GM19023 (cell line): ENCODE results near the gene PCDHA3.
"Not testable (repeated sequence)": the region's sequence is repeated elsewhere in the genome, so short reads cannot be mapped to it uniquely, and the experiment has no call there.

Experiments used
- ATAC-seq: cut with Tn5 transposase; IDR thresholded peaks from one replicate; pipeline ENCODE4 v1.9.1; 2021; ENCODE audit warnings: mild to moderate bottlenecking, moderate library complexity; ENCODE audit not compliant: unreplicated experiment

The PCDHA3 gene

DNA sequence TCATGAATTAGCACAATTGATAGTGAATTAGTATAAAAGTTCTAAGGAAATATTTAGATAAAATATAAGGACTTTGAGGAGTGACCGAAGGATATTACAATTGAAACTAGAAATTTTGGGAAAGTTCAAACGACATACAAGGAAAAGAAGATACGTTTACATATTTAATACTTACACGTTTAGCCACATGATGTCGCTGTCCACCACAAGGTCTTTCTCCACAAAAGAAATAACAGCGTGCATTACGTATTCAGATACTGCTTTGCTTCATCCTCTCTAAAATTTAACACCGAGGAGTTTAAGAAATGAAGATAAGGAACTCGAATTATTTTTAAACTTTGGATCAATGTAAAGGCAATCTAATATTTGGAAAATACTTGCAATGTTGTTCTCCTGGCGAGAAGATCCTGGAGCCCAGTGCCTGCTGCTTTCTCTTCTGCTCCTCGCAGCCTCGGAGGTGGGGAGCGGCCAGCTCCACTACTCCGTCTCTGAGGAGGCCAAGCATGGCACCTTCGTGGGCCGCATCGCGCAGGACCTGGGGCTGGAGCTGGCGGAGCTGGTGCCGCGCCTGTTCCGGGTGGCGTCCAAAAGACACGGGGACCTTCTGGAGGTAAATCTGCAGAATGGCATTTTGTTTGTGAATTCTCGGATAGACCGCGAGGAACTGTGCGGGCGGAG lies at the start of gene PCDHA3:
Gene PCDHA3 (plus strand): TSS at position 242 of the 678 bp plus-strand sequence.
- no peak for ATAC-seq

- ATAC-seq, result no peak
Observed at GRCh38 chr5:140753561-140753960, 47.3 kb upstream of the PCDHA3 start.

DNA sequence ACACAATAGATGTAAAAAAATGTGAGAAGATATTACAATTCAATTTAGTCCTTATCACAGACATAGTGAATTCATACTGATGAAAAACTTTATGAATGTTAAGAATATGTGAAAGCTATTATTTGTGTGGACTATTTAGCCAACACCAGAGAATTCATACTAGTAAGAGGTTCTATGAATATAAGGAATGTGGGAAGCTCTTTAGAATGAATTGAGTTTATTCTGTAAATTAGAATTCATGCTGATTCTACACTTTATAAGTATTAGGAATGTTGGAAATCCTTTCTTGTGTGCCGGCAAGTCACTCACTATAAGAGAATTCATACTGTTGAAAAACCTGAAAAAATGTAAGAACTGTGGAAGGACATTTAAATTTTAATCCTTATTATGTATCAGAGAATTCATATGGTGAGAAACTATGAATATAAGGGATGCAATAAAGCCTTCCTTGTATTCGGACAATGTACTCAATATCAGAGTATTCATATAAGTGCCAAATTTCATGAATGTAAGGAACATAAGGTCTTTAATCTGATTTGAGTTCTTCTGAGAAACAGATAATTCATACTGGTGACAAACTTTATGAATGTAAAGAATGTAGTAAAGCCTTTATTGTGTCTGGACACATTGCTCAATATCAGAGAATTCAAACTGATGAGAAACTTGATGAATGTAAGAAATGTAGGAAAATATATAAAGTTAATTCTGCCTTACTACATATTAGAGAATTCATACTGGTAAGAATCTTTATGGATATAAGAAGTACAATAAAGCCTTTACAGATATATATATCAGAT lies 36.5 kb upstream of the PCDHA3 start:
- ATAC-seq, result no peak

DNA sequence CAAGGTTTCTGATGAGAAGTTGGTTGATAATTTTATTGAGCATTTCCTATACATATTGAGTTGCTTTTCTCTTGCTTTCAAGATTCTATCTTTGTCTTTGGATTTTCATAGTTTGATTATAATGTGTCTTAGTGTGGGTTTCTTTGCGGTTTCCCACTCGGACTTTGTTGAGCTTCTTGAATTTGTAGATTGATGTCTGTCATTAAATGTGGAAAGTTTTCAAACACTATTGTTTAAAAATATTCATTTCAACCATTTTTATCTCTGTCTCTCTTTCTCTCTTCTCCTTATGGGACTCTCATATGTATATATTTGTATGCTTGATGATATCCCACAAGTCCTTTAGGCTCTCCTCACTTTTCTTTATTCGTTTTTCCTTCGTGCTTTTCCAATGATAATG lies 33.4 kb upstream of the PCDHA3 start:
- ATAC-seq, result no peak

- ATAC-seq, result no peak
Observed at GRCh38 chr5:140780512-140780911, 20.3 kb upstream of the PCDHA3 start.

GRCh38 chr5:140785905-140786686 lies 14.8 kb upstream of the PCDHA3 start, which contains the start of gene PCDHA1:
PCDHA1 (plus strand) TSS chr5:140786140.
- no peak for ATAC-seq

- ATAC-seq, result not testable (repeated sequence)
Observed at GRCh38 chr5:140787422-140787821, 13.4 kb upstream of the PCDHA3 start.

DNA sequence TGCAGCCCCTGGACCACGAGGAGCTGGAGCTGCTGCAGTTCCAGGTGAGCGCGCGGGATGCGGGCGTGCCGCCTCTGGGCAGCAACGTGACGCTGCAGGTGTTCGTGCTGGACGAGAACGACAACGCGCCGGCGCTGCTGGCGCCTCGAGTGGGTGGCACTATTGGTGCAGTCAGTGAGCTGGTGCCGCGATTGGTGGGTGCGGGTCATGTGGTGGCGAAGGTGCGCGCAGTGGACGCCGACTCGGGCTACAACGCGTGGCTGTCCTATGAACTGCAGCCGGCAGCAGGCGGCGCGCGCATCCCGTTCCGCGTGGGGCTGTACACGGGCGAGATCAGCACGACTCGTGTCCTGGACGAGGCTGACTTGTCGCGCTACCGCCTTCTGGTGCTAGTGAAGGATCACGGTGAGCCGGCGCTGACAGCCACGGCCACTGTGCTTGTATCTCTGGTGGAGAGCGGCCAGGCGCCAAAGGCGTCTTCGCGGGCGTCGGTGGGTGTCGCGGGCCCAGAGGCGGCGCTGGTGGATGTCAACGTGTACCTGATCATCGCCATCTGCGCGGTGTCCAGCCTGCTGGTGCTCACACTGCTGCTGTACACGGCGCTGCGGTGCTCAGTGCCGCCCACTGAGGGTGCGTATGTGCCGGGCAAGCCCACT lies 12.9 kb upstream of the PCDHA3 start:
- ATAC-seq, result not testable (repeated sequence)

DNA sequence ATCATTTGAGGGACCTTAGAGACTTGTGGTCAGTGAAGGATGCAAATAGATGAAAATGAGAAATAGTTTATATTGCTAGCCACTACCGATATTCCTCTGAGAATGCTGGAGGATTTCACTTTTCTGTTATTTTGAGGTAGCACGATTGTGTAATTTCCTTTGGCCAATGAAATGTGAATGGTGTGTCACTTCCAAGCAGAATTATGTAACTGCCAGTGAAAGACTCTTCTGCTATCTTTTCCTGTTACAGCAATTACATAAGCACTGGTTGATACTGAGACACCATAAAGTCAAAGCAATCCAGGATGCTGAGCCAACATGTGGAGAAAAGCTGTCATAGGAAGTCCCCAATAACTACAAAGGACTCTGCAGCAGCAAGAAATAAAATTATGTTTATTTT lies 9.8 kb upstream of the PCDHA3 start:
- no peak for ATAC-seq

- no peak for ATAC-seq
Observed at GRCh38 chr5:140794595-140795258, 6.1 kb upstream of the PCDHA3 start, which contains the start of gene PCDHA2. PCDHA2 (plus strand) TSS chr5:140794852.

DNA sequence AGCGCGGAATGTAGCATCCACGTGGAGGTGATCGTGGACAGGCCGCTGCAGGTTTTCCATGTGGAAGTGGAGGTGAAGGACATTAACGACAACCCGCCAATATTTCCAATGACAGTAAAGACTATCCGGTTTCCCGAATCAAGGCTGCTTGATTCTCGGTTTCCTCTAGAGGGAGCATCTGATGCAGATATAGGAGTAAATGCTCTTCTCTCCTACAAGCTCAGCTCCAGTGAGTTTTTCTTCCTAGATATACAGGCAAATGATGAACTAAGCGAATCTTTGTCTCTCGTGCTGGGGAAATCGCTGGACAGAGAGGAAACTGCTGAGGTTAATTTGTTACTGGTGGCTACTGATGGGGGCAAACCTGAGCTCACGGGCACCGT lies 5.6 kb upstream of the PCDHA3 start:
- ATAC-seq, result no peak

DNA sequence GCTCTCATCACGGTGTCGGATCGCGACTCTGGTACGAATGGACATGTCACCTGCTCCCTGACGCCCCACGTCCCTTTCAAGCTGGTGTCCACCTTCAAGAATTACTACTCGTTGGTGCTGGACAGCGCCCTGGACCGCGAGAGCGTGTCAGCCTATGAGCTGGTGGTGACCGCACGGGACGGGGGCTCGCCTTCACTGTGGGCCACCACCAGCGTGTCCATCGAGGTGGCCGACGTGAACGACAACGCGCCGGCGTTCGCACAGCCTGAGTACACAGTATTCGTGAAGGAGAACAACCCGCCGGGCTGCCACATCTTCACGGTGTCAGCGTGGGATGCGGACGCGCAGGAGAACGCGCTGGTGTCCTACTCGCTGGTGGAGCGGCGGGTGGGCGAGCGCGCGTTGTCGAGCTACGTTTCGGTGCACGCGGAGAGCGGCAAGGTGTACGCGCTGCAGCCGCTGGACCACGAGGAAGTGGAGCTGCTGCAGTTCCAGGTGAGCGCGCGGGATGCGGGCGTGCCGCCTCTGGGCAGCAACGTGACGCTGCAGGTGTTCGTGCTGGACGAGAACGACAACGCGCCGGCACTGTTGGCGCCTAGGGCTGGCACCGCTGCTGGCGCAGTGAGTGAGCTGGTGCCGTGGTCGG lies 4.7 kb upstream of the PCDHA3 start:
- not testable (repeated sequence) for ATAC-seq

DNA sequence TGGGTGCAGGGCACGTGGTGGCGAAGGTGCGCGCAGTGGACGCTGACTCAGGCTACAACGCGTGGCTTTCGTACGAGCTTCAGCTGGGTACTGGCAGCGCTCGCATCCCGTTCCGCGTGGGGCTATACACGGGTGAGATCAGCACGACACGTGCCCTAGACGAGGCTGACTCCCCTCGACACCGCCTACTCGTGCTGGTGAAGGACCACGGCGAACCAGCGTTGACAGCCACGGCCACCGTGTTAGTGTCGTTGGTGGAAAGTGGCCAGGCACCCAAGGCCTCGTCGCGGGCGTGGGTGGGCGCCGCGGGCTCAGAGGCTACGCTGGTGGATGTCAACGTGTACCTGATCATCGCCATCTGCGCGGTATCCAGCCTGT lies 4.2 kb upstream of the PCDHA3 start:
- no peak for ATAC-seq

DNA sequence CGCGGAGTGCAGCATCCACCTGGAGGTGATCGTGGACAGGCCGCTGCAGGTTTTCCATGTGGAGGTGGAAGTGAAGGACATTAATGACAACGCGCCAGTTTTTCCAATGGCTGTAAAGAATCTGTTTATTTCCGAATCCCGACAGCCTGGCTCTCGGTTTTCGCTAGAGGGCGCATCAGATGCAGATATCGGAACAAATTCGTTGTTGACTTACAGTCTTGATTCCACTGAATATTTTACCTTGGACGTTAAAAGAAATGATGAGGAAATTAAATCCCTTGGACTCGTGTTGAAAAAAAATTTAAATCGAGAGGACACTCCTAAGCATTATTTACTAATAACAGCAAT lies 611 bp downstream of the PCDHA3 start:
- no peak for ATAC-seq

GRCh38 chr5:140802381-140802780 lies 1.5 kb downstream of the PCDHA3 start:
- ATAC-seq, result not testable (repeated sequence)

DNA sequence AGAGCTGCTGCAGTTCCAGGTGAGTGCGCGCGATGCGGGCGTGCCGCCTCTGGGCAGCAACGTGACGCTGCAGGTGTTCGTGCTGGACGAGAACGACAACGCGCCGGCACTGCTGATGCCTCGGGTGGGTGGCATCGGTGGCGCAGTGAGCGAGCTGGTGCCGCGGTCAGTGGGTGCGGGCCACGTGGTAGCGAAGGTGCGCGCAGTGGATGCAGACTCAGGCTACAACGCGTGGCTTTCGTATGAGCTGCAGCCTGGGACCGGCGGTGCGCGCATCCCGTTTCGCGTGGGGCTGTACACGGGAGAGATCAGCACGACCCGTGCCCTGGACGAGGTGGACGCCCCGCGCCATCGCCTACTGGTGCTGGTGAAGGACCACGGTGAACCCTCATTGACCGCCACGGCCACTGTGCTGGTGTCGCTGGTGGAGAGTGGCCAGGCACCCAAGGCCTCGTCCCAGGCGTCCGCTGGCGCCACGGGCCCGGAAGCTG lies 2.0 kb downstream of the PCDHA3 start:
- no peak for ATAC-seq

DNA sequence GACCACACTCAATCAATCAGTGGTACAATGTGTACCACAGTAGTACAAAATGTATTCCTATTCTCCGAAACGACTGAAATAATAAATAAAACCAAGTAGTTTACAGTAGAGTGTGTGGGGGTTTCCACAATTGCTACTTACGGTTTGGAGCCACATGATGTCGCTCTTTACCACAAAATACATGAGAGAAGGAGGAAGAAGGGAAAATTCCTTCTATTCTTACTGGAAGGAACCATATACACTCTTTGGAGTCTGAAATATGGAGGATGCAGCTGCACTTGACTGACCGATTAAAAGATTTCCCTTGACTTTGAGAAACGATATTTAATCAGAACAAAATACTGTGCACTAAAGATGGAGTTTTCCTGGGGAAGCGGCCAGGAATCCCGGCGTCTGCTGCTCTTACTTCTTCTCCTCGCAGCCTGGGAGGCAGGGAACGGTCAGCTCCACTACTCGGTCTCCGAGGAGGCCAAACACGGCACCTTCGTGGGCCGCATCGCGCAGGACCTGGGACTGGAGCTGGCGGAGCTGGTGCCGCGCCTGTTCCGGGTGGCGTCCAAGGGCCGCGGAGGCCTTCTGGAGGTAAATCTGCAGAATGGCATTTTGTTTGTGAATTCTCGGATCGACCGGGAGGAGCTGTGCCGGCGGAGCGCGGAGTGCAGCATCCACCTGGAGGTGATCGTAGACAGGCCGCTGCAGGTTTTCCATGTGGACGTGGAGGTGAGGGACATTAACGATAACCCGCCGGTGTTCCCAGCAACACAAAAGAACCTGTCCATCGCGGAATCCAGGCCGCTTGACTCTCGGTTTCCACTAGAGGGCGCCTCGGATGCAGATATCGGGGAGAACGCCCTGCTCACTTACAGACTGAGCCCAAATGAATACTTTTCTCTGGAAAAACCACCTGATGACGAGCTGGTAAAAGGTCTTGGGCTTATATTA lies 6.2 kb downstream of the PCDHA3 start, which contains the start of gene PCDHA4:
Gene PCDHA4 (plus strand): TSS at position 235 of the 942 bp plus-strand sequence.
- ATAC-seq, result no peak

DNA sequence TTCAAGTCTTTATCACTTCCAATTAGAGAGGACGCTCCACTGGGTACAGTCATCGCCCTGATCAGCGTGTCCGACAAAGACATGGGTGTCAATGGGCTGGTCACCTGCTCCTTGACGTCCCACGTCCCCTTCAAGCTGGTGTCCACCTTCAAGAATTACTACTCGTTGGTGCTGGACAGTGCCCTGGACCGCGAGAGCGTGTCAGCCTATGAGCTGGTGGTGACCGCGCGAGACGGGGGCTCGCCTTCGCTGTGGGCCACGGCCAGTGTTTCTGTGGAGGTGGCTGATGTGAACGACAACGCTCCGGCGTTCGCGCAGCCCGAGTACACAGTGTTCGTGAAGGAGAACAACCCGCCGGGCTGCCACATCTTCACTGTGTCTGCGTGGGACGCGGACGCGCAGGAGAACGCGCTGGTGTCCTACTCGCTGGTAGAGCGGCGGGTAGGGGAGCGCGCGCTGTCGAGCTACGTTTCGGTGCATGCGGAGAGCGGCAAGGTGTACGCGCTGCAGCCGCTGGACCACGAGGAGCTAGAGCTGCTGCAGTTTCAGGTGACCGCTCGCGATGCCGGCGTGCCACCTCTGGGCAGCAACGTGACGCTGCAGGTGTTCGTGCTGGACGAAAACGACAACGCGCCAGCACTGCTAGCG lies 7.5 kb downstream of the PCDHA3 start:
- ATAC-seq, result not testable (repeated sequence)
